Measurements from ENCODE around the gene STK32B. TPM values are rescaled to one million over a fixed set of nuclear protein-coding genes. Genes with fewer than 3 reads are reported as not detected.
"Not testable (repeated sequence)": the region's sequence is repeated elsewhere in the genome, so short reads cannot be mapped to it uniquely, and the experiment has no call there.

Gene STK32B
- total RNA-seq, 1 experiment from 2014 or later = not detected

DNA sequence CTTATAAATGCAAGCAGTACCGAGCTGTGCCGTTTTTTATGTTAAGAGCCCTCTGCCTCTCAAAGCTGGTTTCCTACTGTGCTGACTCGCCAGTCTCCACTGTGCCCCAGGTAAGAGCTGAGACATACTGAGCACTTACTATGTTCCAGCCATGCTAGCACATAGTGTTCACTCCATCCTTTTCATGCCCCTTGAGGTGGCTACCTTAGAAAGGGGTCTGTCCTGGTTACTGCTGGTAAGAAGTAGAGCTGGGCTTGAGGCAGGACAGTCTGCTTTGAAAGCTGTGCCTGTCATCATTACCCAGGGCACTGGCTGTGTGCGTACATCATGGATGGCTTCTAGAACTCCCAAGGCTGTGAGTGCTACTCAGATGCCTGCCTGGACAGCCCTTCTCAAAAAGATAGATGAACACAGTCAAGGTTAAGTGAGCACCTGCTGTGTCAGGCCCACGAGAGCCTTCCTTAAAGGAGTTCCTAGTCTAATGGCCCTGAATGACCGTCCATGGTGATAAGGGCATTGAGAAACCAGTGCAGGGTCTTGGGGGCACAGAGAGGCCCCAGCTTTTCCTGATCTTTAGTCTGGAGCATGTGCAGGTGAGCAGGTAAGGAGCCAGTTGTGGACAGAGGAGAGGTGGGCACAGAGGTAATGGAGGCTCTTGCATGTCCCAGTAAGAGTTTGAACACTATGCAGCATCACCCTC, 1.6 kb downstream of the STK32B start:
- intact Hi-C loops (cut with micrococcal nuclease; ENCODE audit: unreplicated experiment) = loop anchor here (10.0 kb wide), 1 partner anchor 762 kb away; no protein-coding TSS in a partner anchor
- H3K4me1 Mint-ChIP-seq (ENCODE audit: low read depth, unreplicated experiment) = no peaks in the 10 kb centered on the region
- DNase-seq = no peak
- H3K4me3 Mint-ChIP-seq (ENCODE audit: low read depth, unreplicated experiment) = no peak overlapping the region
- peaks cover 2% of the 10 kb centered on the region for H3K9me3 Mint-ChIP-seq (ENCODE audit: low read depth, unreplicated experiment)
- no peak overlapping the region for H3K27ac Mint-ChIP-seq (ENCODE audit: unreplicated experiment)
- TF ChIP-seq, protein P1, sequence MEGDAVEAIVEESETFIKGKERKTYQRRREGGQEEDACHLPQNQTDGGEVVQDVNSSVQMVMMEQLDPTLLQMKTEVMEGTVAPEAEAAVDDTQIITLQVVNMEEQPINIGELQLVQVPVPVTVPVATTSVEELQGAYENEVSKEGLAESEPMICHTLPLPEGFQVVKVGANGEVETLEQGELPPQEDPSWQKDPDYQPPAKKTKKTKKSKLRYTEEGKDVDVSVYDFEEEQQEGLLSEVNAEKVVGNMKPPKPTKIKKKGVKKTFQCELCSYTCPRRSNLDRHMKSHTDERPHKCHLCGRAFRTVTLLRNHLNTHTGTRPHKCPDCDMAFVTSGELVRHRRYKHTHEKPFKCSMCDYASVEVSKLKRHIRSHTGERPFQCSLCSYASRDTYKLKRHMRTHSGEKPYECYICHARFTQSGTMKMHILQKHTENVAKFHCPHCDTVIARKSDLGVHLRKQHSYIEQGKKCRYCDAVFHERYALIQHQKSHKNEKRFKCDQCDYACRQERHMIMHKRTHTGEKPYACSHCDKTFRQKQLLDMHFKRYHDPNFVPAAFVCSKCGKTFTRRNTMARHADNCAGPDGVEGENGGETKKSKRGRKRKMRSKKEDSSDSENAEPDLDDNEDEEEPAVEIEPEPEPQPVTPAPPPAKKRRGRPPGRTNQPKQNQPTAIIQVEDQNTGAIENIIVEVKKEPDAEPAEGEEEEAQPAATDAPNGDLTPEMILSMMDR (IDR thresholded peaks at IDR 0.05; ENCODE audit: unreplicated experiment) = no peak
- no TSS peak for BruUV-seq (replicated peaks)
- no peaks in the 10 kb centered on the region for H3K27me3 Mint-ChIP-seq (ENCODE audit: unreplicated experiment)
- H3K36me3 Mint-ChIP-seq (ENCODE audit: insufficient read depth, unreplicated experiment) = no peaks in the 10 kb centered on the region
- CTCF ChIA-PET = no interaction called here

DNA sequence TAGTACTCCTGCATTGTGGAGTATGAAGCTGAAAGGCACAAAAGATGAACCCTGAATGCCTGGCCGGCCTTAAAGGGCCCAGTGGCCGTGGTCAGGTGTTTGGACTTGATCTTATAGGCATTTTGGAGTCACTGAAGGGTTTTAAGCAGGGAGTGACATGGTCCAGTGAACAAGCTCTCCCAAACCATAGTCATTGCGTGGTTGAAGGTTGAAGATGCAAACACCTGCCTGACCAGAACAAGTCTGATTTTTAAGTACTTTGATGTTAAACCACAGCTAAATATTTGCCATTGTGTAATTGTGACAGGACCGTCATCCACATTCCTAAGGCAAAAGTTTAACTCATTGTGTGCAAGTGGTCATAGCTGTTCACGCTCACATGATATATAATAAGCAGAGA, 3.3 kb downstream of the STK32B start:
- Mint-ChIP-seq H3K36me3 (ENCODE audit: insufficient read depth, unreplicated experiment) (no peaks in the 10 kb centered on the region), H3K4me3 (ENCODE audit: low read depth, unreplicated experiment) (no peak overlapping the region), H3K27me3 (ENCODE audit: unreplicated experiment) (no peaks in the 10 kb centered on the region), H3K4me1 (ENCODE audit: low read depth, unreplicated experiment) (no peaks in the 10 kb centered on the region), H3K27ac (ENCODE audit: unreplicated experiment) (no peak overlapping the region), H3K9me3 (ENCODE audit: low read depth, unreplicated experiment) (peaks cover 2% of the 10 kb centered on the region)
- intact Hi-C loops (cut with micrococcal nuclease; ENCODE audit: unreplicated experiment) = loop anchor here (10.0 kb wide), 1 partner anchor 760 kb away; no protein-coding TSS in a partner anchor
- CTCF ChIA-PET = no interaction called here
- no TSS peak for BruUV-seq (replicated peaks)
- DNase-seq = no peak
- TF ChIP-seq, protein P1 (IDR thresholded peaks at IDR 0.05; ENCODE audit: unreplicated experiment) = no peak

DNA sequence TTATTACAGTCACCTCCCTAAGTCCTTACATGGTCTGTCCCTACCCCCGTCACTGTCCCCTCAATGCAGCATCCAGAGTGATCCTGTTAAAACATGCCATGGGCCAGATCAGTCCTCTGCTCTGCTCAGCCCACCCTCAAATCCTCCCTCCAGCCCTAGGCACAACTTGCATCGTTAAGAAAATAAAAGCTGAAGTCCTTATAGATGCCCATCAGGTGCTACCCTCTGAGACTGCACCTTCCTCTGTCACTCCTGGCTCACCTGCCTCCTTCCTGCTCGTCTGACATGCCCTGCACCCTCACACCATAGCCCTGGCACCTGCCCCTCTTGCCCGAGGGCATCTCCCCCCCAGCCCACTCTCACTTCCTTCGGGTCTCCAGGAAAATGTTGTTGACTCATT, 4.1 kb downstream of the STK32B start:
- intact Hi-C loops (cut with micrococcal nuclease; ENCODE audit: unreplicated experiment) = loop anchor here (10.0 kb wide), 1 partner anchor 759 kb away; no protein-coding TSS in a partner anchor
- peaks cover 2% of the 10 kb centered on the region for H3K9me3 Mint-ChIP-seq (ENCODE audit: low read depth, unreplicated experiment)
- no peaks in the 10 kb centered on the region for H3K27me3 Mint-ChIP-seq (ENCODE audit: unreplicated experiment)
- no peak overlapping the region for H3K4me3 Mint-ChIP-seq (ENCODE audit: low read depth, unreplicated experiment)
- CTCF ChIA-PET = no interaction called here
- TF ChIP-seq, protein P1 (IDR thresholded peaks at IDR 0.05; ENCODE audit: unreplicated experiment) = no peak
- H3K36me3 Mint-ChIP-seq (ENCODE audit: insufficient read depth, unreplicated experiment) = no peaks in the 10 kb centered on the region
- H3K4me1 Mint-ChIP-seq (ENCODE audit: low read depth, unreplicated experiment) = no peaks in the 10 kb centered on the region
- no peak overlapping the region for H3K27ac Mint-ChIP-seq (ENCODE audit: unreplicated experiment)
- DNase-seq = no peak
- BruUV-seq (replicated peaks) = no TSS peak

DNA sequence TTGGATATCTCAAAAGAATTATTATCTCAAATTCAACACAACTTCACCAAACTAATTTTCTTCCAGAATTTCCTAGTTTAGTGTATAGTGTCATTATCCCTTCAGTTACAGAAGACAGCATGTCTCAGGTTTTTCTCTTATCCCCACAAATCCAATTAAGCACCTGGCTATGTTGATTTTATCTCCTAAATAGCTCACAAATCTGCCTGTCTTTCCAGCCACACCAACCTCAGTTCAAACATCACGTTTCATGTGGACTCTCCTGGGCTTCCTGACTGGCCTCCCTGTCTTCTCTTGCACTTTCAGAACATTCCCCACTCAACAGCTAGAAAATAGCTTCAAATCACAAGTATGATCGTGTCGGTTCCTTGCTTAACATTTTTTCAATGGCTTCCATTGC, 14.8 kb downstream of the STK32B start:
- BruUV-seq (replicated peaks) = no TSS peak
- H3K4me3 Mint-ChIP-seq (ENCODE audit: low read depth, unreplicated experiment) = no peak overlapping the region
- TF ChIP-seq, protein P1 (IDR thresholded peaks at IDR 0.05; ENCODE audit: unreplicated experiment) = no peak
- CTCF ChIA-PET = no interaction called here
- no peaks in the 10 kb centered on the region for H3K4me1 Mint-ChIP-seq (ENCODE audit: low read depth, unreplicated experiment)
- no peak for DNase-seq
- H3K27me3 Mint-ChIP-seq (ENCODE audit: unreplicated experiment) = no peaks in the 10 kb centered on the region
- no peaks in the 10 kb centered on the region for H3K36me3 Mint-ChIP-seq (ENCODE audit: insufficient read depth, unreplicated experiment)
- H3K9me3 Mint-ChIP-seq (ENCODE audit: low read depth, unreplicated experiment) = peaks cover 12% of the 10 kb centered on the region
- intact Hi-C loops (cut with micrococcal nuclease; ENCODE audit: unreplicated experiment) = no loop called here
- no peak overlapping the region for H3K27ac Mint-ChIP-seq (ENCODE audit: unreplicated experiment)

DNA sequence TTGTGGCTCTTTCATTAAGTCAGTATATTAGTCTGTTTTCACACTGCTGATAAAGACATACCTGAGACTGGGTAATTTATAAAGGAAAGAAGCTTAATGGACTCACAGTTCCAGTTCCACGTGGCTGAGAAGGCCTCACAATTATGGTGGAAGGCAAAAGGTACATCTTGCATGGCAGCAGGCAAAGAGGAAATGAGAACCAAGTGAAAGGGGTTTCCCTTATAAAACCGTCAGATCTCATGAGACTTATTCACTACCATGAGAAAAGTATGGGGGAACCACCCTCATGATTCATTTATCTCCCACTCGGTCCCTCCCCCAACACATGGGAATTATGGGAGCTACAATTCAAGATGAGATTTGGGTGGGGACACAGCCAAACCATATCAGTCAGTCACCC, 15.7 kb downstream of the STK32B start:
- H3K9me3 Mint-ChIP-seq (ENCODE audit: low read depth, unreplicated experiment); BruUV-seq (replicated peaks); H3K27ac Mint-ChIP-seq (ENCODE audit: unreplicated experiment); intact Hi-C loops (cut with micrococcal nuclease; ENCODE audit: unreplicated experiment); H3K36me3 Mint-ChIP-seq (ENCODE audit: insufficient read depth, unreplicated experiment); DNase-seq; H3K27me3 Mint-ChIP-seq (ENCODE audit: unreplicated experiment); CTCF ChIA-PET; H3K4me3 Mint-ChIP-seq (ENCODE audit: low read depth, unreplicated experiment); H3K4me1 Mint-ChIP-seq (ENCODE audit: low read depth, unreplicated experiment): not testable (repeated sequence)
